Prostate gland (tissue), 2 donors: Measurements from ENCODE around the gene DPAGT1.
"Not testable (repeated sequence)": the region's sequence is repeated elsewhere in the genome, so short reads cannot be mapped to it uniquely, and the experiment has no call there.

Source experiments
- POLR2AphosphoS5 ChIP-seq: sonication (generic); formaldehyde crosslinking; IDR thresholded peaks from one replicate; pipeline ENCODE4 v1.6.1; 2017; ENCODE audit warnings: antibody characterized with exemption
- TF ChIP-seq, protein P1 (sequence below), 4 experiments: fragments of 200-600 bp in 2 of 4; fragments of 450-650 bp in 2 of 4; sonication (generic) in 2 of 4; IDR thresholded peaks; 1 replicate in 3 of 4; 2 replicates in 1 of 4; pipeline ENCODE4 v1.5.1; 2016 to 2019; ENCODE audit warnings: antibody characterized with exemption in 4 of 4, mild to moderate bottlenecking in 2 of 4, moderate library complexity in 2 of 4

DNA sequence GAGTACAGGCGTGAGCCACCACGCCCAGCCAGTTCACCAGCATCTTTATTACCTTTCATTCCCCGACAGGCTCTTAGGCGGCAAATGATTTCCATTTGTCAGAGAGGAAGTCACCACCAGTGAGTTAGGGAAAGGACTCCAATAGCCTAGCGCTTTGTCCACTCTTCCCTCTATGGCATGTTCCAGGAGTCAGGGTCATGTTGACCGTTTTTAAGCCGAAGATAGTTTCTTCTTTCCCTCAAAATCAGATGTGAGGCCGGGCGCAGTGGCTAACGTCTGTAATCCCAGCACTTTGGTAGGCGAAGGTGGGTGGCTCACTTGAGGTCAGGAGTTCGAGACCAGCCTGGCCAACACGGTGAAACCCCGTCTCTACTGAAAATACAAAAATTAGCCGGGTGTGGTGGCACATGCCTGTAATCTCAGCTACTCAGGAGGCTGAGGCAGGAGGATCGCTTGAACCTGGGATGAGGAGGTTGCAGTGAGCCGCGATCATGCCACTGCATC, 1.6 kb upstream of the DPAGT1 start:
- not testable (repeated sequence) for TF ChIP-seq POLR2AphosphoS5
- TF ChIP-seq, protein P1, sequence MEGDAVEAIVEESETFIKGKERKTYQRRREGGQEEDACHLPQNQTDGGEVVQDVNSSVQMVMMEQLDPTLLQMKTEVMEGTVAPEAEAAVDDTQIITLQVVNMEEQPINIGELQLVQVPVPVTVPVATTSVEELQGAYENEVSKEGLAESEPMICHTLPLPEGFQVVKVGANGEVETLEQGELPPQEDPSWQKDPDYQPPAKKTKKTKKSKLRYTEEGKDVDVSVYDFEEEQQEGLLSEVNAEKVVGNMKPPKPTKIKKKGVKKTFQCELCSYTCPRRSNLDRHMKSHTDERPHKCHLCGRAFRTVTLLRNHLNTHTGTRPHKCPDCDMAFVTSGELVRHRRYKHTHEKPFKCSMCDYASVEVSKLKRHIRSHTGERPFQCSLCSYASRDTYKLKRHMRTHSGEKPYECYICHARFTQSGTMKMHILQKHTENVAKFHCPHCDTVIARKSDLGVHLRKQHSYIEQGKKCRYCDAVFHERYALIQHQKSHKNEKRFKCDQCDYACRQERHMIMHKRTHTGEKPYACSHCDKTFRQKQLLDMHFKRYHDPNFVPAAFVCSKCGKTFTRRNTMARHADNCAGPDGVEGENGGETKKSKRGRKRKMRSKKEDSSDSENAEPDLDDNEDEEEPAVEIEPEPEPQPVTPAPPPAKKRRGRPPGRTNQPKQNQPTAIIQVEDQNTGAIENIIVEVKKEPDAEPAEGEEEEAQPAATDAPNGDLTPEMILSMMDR (IDR thresholded peaks at IDR 0.05), result not testable (repeated sequence)
